ENCODE results near the gene PLAC1.

PLAC1 gene

GRCh38 chrX:134591502-134591901, 66.8 kb downstream of the PLAC1 start:
- no peak overlapping the region for H3K4me3 ChIP-seq (ENCODE audit: low read depth, low read length)

- H3K4me3 ChIP-seq (ENCODE audit: low read depth, low read length): no peak overlapping the region
Measured at GRCh38 chrX:134588806-134589205, 69.5 kb downstream of the PLAC1 start.

GRCh38 chrX:134580907-134581306, 77.4 kb downstream of the PLAC1 start:
- H3K4me3 ChIP-seq (ENCODE audit: low read depth, low read length): no peak overlapping the region

GRCh38 chrX:134573683-134574035, 84.6 kb downstream of the PLAC1 start:
- no peak overlapping the region for H3K4me3 ChIP-seq (ENCODE audit: low read depth, low read length)

GRCh38 chrX:134572816-134573682, 85.2 kb downstream of the PLAC1 start:
- H3K4me3 ChIP-seq (ENCODE audit: low read depth, low read length): no peak overlapping the region

- H3K4me3 ChIP-seq (ENCODE audit: low read depth, low read length): no peak overlapping the region
Measured at GRCh38 chrX:134571796-134572195, 86.5 kb downstream of the PLAC1 start.

- H3K4me3 ChIP-seq (ENCODE audit: low read depth, low read length): no peak overlapping the region
Measured at GRCh38 chrX:134570899-134571298, 87.4 kb downstream of the PLAC1 start.

- H3K4me3 ChIP-seq (ENCODE audit: low read depth, low read length): no peak overlapping the region
Measured at GRCh38 chrX:134570509-134570846, 87.8 kb downstream of the PLAC1 start.

- no peak overlapping the region for H3K4me3 ChIP-seq (ENCODE audit: low read depth, low read length)
Measured at GRCh38 chrX:134569306-134569705, 89.0 kb downstream of the PLAC1 start.

- H3K4me3 ChIP-seq (ENCODE audit: low read depth, low read length): no peak overlapping the region
Measured at GRCh38 chrX:134568285-134569016, 89.8 kb downstream of the PLAC1 start.

- H3K4me3 ChIP-seq (ENCODE audit: low read depth, low read length): no peak overlapping the region
Measured at GRCh38 chrX:134566506-134566905, 91.8 kb downstream of the PLAC1 start.

- no peak overlapping the region for H3K4me3 ChIP-seq (ENCODE audit: low read depth, low read length)
Measured at GRCh38 chrX:134562002-134562401, 96.3 kb downstream of the PLAC1 start.

GRCh38 chrX:134558133-134558532, 100.1 kb downstream of the PLAC1 start:
- no peak overlapping the region for H3K4me3 ChIP-seq (ENCODE audit: low read depth, low read length)

- no peak overlapping the region for H3K4me3 ChIP-seq (ENCODE audit: low read depth, low read length)
Measured at GRCh38 chrX:134554291-134554690, 104.0 kb downstream of the PLAC1 start.

- no peak overlapping the region for H3K4me3 ChIP-seq (ENCODE audit: low read depth, low read length)
Measured at GRCh38 chrX:134552351-134552750, 105.9 kb downstream of the PLAC1 start.

GRCh38 chrX:134551376-134552048, 106.8 kb downstream of the PLAC1 start:
- H3K4me3 ChIP-seq (ENCODE audit: low read depth, low read length): peak overlapping the region; percentile 21

- H3K4me3 ChIP-seq (ENCODE audit: low read depth, low read length): peak overlapping the region; percentile 47
Measured at GRCh38 chrX:134548257-134549201, 109.7 kb downstream of the PLAC1 start.

GRCh38 chrX:134547047-134547679, 111.1 kb downstream of the PLAC1 start:
- no peak overlapping the region for H3K4me3 ChIP-seq (ENCODE audit: low read depth, low read length)

GRCh38 chrX:134546187-134546586, 112.1 kb downstream of the PLAC1 start:
- H3K4me3 ChIP-seq (ENCODE audit: low read depth, low read length): no peak overlapping the region

- no peak overlapping the region for H3K4me3 ChIP-seq (ENCODE audit: low read depth, low read length)
Measured at GRCh38 chrX:134545510-134545909, 112.8 kb downstream of the PLAC1 start.
